ENCODE measurements around the gene PRM3.
"Not testable (repeated sequence)": the region's sequence is repeated elsewhere in the genome, so short reads cannot be mapped to it uniquely, and the experiment has no call there.

The PRM3 gene

DNA sequence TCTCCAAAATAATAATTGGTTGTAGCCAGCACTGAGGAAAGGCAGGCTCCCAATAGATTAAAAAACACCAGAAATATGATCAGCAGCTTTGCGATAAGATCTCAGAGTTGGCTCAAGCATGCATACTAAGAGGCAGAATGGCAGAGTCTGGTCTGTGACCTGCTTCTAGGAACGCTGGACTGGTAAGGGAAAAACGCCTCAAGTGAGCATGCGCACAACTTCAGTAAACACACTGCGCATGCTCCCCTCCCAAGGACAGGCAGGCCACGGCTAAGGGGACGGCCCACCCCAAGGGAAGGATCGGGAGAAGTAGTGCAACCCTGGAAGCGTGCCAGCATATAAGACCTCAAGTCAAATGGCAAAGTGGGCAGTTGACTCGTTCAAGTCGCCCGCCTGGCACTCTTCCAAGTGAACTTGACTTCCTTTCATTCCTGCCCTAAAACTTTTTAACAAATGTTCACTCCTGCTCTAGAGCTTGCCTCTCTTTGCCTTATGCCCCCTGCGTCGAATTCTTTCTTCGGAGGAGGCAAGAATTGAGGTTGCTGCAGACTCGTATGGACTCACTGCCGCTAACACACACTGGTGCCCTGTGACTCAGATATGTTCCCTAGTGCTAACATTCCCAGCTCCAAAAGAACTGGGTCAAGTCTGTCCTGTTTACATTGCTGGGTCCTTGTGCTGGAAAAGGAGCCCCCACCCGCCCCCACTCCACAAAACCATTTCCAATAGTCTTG is 30.1 kb upstream of the PRM3 start:
- no peak for DNase-seq

GRCh38 chr16:11302977-11303376 is 29.5 kb upstream of the PRM3 start:
- DNase-seq, result no peak

GRCh38 chr16:11301645-11302501 is 28.4 kb upstream of the PRM3 start:
- DNase-seq, result no peak

DNA sequence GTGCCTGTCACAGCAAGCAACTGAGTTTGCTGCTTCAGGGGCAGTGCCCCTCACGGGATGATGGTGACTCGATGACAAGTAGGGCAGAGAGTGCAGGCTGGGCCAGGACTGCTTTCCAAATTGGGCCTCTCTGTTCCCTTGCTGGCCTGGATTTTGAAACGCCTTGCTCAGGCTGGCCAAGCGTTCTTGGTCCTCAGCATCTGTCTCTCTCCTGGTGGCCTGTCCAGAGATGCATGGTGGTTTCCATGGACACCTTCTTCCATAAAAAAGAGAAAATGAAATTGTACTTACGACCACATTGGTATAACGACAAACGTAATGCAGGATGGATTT is 27.1 kb upstream of the PRM3 start:
- DNase-seq, result no peak

DNA sequence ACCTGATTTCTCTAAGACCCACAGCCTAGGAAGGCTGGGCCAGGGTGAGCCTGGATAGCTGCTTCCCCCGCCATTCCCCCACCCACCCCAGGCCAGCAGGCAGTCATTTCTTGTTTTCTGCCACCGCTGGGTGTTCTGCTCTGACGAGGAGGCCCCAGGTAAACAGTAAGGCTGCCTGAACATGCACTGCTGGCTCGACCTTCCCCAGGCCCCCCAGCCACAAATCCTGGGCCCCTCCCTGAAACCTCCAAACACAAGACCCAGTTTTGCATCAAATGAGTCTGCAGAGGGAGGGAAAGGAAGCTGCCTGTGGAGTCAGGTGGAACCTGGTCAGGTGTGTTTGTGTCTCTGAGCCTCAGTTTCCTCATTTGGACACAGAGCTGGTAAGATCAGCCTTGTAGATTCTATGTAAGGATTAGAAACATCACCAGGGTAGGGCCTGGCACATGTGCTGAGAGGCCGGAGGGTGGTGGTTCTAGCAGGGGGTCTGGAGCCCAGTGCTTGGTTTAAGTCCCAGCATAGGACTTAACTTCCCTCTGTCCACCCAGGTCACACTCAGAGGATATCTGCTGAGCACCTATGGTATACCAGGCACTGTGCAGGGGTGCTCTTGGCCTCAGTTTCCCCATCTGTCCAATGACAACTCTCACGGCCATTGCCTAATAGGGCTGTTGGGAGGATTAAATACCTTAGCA is 26.6 kb upstream of the PRM3 start:
- no peak for DNase-seq

- DNase-seq, result not testable (repeated sequence)
Measured at GRCh38 chr16:11298950-11299547, 25.6 kb upstream of the PRM3 start.

GRCh38 chr16:11298143-11298900 is 24.9 kb upstream of the PRM3 start:
- DNase-seq, result no peak

- peak; percentile 53 to 62 for DNase-seq
Measured at GRCh38 chr16:11297492-11298142, 24.2 kb upstream of the PRM3 start.

DNA sequence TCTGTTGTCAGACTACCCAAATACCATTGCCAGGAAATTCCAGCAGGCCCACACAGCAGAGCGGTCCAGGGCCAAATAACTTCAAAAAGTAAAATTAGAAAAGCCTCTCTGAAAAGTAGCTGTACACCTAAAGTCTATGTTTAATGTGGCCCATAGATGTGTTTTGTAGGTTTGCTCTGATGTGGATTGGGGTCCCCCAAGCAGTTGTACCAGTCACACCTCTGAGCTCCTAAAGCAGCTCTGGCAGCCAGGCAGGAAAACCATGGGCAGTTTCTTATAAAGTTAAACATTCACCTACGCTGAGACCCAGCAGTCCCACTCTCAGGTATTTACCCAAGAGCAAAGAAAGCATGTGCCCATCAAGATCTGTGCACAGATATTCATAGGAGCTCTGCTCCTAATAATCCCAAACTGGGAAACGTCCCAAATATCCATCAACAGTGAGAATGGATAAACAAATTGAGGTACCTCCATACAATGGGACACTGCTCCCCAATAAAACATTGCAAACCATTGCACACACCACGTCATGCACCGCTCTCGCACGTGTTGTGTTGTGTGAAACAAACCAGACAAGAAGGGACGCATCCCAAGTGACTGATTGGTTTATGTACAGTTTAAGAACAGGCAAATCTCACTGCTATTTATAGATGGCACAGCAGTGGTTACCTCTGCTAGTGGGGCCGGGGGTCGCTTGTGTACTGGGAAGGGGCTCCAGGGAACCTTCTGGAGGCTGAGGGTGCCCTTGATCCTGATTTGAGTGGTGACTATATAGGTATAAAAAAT is 23.5 kb upstream of the PRM3 start:
- no peak for DNase-seq

DNA sequence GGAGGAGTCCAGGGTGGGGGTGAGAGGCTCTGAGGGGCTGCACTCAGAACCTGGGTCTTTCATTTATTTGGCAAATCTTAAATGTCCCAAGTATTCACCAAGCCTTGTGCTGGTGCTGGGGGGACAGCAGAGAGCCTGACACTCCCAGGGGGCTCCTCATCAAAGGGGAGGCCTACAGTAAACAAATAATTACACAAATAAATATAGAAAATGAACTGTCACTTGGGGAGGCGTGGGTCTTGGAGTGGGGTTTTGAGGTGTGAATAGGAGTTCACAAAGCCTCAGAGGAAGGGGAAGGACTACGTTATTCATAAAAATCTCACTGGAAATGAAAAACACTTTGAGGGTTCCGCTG is 22.9 kb upstream of the PRM3 start:
- DNase-seq, result no peak

- DNase-seq, result no peak
Measured at GRCh38 chr16:11295672-11296071, 22.2 kb upstream of the PRM3 start.

GRCh38 chr16:11292076-11292748 is 18.8 kb upstream of the PRM3 start:
- no peak for DNase-seq

DNA sequence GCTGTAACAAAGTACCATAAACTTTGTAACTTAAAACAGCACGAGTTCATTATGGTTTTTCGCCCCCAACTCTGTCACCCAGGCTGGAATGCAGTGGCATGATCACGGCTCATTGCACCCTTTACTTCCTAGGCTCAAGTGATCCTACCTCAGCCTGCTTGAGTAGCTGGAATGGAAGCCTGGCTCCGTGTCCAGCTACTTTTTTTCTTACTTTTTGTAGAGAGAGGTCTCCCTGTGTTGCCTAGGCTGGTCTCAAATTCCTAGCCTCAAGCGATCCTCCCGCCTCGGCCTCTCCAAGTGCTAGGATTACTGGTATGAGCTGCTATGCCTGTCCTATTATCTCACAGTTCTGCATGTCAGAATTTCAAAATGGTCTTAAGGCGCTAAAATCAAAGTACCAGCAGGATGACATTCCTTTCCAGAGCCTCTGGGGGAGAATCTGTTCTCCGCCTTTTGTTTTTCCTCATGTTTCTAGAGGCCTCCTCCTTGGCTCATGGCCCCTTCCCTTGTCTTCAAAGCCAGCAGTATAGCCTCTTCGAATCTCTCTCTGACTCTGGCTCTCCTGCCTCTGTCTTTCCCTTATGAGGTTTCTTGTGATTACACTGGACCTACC is 17.8 kb upstream of the PRM3 start:
- no peak for DNase-seq

- no peak for DNase-seq
Measured at GRCh38 chr16:11290102-11290893, 16.9 kb upstream of the PRM3 start.

DNA sequence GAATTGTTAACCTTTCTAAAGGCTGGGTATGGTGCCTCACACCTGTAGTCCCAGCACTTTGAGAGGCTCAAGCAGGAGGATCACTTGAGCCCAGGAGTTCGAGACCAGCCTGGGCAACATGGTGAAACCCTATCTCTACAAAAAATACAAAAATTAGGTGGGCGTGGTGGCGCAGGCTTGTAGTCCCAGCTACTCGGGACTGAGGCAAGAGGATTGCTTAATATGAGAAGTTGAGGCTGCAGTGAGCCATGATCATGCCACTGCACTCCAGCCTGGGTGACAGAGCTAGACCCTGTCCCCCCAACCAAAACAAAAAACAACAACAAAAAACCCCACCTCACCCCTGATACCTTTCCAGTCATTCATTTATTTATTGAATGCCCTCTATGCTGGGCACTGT is 16.3 kb upstream of the PRM3 start:
- not testable (repeated sequence) for DNase-seq

- no peak for DNase-seq
Measured at GRCh38 chr16:11289202-11289601, 15.8 kb upstream of the PRM3 start.

- no peak for DNase-seq
Measured at GRCh38 chr16:11285842-11286241, 12.4 kb upstream of the PRM3 start.

- no peak for DNase-seq
Measured at GRCh38 chr16:11283820-11284248, 10.4 kb upstream of the PRM3 start.

Data from activated CD4-positive, alpha-beta T cell treated with anti-CD3 and anti-CD28 coated beads for 4 hours (primary cell).